Suppressor macrophage treated with lipopolysaccharide for 1 hour (primary cell): ENCODE measurements around the gene SEPTIN5.
"Not testable (repeated sequence)": the region's sequence is repeated elsewhere in the genome, so short reads cannot be mapped to it uniquely, and the experiment has no call there.

Experiments
- DNase-seq, 3 donors: peaks; one replicate each; pipeline ENCODE4 v3.0.0-alpha.2; 2020 to 2022

SEPTIN5 gene

DNA sequence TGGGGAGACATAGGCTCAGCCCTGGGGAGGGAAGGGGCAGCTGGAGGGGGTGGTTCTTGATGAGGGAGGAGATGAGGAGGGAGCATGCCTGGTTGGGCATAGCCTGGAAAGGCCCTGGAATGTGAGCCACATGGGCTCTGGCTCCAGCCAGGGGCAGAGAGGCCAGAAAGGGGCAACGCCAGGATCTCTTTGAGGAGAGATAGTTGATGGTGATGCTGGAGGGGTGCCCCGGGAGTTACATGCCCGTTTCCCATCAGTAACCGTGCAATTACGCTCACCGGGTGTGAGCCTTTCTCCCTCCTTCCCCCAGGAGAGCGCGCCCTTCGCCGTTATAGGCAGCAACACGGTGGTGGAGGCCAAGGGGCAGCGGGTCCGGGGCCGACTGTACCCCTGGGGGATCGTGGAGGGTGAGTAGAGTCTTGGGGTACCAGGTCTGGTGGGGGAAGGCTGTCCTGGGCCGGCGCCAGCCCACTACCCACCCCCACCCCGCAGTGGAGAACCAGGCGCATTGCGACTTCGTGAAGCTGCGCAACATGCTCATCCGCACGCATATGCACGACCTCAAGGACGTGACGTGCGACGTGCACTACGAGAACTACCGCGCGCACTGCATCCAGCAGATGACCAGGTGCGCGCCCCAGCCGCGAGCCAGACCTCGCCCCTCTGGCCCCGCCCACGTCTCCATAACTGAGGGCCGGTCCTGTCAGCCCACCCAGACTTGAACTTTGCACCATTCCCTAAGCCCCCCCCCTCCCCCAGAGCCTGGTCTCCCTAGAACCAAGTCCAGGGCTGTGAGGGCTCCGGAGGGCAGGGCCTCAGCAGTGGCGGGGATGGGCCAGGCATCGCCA, 7.3 kb downstream of the SEPTIN5 start:
- no peak for DNase-seq

DNA sequence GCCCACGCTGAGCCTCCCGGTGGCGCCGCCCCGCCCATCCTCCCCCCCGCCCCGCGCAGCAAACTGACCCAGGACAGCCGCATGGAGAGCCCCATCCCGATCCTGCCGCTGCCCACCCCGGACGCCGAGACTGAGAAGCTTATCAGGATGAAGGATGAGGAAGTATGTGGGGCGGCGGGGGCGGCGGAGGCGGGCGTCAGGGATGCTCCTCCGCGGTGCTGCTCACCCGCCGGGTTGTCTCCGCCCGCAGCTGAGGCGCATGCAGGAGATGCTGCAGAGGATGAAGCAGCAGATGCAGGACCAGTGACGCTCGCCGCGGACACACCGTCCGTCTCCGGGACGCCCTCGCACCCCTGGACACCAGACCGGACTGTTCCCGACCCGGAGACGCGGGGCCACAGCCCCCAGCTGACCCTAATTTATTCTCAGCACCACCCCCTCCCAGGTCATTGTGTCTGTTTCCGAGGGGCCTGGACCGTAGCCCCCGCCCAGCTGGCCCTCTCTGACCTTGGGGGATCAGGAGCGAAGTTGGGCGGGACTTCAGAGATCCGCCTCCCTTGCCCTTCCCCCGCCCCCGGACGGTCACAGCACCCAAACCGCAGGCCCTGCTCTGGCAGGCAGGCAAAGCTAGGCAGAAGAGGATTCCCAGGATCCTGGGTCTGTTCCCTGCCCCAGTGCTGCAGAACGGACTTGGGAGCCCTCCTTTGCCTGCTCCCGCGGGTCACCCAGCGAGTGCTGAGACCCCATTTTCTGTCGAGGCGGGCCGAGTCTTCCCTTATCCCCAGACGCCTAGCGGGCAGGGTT, 8.1 kb downstream of the SEPTIN5 start:
- DNase-seq: no peak

DNA sequence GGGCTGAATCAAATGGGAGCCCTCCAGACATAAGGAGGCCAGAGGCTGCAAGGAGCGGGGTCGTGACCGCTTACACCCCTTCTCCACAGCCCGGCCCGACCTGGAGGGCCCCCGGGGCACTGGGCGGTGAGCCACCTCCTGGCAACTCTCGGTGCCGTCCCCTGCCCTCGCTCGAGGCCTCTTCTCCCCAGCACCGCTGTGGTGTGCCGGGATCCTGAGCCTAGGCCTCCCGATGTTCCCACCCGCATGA, 8.6 kb downstream of the SEPTIN5 start:
- DNase-seq: no peak

DNA sequence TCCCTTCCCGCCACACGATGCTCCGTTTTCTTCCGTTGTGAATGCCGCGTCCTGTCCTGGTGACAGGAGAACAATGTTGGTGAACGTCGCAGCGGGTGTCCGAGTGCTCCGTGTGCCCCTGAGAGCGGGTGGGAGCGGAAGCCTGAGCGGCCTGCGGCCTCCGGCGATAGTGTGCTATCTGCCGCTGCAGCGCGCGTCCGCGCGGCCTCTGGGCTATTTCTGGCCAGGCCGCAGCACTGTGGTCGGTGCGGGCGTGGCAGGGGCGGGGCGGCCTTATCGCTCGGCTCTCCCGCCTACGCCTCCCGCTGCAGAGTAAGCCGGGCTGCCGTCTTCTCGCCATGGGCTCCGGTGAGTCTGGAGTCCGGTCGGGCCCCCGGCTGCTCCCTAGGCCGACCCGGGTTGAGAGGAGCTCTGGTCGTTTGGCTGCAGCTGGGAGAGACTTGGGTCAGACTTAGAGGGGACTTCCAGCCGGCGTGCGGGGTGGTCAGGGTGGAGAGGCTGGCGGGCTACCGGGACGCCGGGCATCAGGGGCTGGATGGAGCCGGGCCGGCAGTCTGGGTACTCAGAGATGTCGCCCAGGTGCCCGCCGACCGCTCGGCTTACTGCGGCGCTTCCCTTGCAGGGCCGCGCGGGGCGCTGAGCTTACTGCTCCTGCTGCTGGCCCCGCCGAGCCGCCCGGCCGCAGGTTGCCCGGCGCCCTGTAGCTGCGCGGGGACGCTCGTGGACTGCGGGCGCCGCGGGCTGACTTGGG, 9.1 kb downstream of the SEPTIN5 start, which contains the start of gene GP1BB:
GP1BB (plus strand) TSS at position 308 of the 751 bp plus-strand sequence; CDS start at position 339, 31 bp downstream.
- peak; percentile 35 to 70 (median 47) for DNase-seq

DNA sequence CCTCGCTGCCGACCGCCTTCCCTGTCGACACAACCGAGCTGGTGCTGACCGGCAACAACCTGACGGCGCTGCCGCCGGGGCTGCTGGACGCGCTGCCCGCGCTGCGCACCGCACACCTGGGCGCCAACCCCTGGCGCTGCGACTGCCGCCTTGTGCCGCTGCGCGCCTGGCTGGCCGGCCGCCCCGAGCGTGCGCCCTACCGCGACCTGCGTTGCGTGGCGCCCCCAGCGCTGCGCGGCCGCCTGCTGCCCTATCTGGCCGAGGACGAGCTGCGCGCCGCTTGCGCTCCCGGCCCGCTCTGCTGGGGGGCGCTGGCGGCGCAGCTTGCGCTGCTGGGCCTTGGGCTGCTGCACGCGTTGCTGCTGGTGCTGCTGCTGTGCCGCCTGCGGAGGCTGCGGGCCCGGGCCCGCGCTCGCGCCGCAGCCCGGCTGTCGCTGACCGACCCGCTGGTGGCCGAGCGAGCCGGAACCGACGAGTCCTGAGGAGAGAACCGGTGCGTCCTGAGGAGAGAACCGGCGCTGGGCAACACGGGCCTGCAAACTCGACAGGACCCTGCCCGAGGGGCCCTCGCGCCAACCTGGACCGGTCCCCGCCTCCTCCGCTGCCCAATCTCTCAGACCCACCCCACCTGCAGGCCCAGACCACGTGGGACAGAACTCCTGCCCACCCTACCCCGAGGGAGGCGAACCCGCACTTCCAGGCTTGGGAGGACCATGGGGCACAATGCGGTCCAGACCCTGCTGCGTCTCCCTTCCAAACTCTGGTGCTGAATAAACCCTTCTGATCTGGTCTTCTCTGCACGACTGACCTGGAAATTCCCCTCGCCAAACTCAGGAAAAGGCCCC, 9.9 kb downstream of the SEPTIN5 start:
- peak; percentile 34 to 72 (median 51) for DNase-seq

DNA sequence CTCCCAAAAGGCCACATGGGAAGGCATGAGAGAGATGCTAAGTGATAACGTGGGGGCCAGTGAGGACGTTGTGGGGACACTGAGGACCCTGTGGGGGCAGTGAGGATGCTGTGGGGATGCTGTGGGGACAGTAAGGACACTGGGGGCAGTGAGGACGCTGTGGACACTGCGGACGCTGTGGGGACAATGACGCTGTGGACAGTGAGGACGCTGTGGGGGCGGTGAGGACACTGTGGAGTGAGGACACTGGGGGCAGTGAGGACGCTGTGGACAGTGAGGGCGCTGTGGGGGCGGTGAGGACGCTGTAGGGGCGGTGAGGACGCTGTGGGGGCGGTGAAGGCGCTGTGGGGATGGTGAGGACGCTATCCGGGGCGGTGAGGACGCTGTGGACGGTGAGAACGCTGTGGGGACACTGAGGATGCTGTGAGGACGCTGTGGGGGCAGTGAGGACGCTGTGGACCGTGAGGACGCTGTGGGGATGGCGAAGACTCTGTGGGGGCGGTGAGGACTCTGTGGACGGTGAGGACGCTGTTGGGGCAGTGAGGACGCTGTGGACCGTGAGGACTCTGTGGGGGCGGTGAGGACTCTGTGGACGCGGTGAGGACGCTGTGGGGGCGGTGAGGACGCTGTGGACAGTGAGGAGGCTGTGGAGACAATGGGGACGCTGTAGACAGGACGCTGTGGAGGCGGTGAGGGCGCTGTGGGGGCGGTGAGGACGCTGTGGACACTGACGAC, 10.8 kb downstream of the SEPTIN5 start:
- DNase-seq: no peak

DNA sequence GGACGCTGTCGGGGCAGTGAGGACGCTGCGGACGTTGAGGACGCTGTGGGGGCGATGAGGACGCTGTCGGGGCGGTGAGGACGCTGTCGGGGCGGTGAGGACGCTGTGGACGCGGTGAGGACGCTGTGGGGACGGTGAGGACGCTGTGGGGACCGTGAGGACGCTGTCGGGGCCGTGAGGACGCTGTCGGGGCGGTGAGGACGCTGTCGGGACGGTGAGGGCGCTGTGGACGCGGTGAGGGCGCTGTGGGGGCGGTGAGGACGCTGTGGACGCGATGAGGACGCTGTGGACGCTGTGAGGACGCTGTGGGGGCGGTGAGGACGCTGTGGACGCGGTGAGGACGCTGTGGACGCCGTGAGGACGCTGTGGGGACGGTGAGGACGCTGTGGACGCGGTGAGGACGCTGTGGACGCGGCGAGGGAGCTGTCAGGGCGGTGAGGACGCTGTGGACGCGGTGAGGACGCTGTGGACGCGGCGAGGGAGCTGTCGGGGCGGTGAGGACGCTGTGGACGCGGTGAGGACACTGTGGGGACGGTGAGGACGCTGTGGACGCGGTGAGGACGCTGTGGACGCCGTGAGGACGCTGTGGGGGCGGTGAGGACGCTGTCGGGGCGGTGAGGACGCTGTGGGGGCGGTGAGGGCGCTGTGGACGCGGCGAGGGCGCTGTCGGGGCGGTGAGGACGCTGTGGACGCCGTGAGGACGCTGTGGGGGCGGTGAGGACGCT, 11.9 kb downstream of the SEPTIN5 start:
- not testable (repeated sequence) for DNase-seq

DNA sequence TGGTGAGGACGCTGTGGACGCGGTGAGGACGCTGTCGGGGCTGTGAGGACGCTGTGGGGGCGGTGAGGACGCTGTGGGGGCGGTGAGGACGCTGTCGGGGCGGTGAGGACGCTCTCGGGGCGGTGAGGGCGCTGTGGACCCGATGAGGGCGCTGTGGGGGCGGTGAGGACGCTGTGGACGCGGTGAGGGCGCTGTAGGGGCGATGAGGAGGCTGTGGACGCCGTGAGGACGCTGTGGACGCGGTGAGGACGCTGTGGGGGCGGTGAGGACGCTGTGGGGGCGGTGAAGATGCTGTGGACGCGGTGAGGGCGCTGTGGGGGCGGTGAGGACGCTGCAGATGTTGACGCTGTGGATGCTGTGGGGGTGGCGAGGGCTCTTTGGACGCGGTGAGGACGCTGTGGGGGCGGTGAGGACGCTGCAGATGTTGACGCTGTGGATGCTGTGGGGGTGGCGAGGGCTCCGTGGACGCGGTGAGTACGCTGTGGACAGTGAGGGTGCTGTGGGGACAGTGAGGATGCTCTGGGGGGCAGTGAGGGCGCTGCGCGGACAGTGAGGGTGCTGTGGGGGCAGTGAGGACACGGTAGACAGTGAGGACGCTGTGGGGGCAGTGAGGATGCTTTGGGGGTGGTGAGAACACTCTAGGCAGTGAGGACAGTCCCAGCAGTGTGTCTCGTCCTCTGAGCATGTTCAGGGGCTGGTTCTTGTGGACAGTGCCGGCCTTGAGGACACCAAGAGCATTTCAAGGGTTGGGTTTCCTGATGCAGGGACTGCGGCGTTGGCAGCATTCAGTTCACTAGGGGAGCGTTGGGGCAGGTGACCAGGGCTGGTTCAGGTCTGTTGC, 13.2 kb downstream of the SEPTIN5 start:
- DNase-seq: no peak

DNA sequence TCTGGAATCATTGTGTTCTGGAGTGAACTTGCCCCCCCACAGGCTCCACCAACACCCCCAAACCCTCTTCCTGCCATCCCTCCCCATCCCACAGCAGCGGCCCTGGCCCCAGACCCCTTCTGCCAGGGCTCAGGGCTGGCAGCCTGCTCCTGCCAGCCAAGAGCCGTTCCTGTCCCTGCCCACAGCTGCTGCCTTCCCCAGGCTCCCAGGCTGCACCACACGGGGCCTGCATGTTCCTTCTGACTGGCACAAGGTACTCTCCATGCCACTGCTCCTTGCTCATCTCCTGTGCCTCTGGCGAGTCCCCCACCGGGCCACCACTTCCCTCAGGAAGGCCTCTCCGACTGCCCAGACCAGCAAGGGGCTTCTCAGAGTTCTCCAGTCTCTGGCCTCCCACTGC, 14.0 kb downstream of the SEPTIN5 start:
- DNase-seq: no peak

DNA sequence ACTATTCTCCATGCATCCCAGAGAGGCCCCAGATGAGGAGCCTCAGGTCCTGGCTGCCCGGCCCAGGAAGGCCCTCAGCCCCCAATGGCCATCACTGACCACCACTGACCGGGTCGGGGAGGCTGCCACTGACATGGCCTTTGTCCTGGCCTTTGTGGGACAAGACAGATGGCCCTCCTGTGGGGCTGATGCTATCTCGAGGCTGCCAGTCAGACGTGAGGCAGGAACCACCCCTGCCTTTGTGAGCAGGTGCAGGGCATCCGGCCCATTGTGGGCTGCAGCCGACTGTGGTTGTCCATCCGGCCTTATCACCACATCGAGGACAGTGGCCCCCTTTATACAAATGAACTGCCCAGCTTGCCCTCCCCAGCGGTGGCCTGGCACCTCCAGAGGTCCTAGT, 14.5 kb downstream of the SEPTIN5 start:
- no peak for DNase-seq

DNA sequence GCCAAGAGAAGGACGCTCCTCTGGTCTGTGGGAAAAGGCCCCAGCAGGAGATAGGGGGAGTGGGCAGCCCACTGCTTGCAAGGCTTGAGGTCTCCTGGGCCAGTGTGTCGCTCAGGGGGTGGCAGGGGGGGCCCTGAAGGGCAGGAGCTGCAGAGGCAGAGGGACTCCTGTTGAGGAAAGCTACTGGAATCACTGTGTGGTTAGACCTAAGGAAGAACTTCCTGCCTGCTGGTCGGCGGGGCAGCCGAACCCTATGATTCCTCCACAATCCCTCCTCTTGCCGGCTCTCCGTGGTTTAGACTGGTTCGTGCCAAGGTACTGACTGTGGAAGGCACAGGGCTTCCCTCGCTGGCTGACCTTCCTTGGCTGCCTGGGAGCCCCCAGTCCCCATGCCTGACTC, 15.2 kb downstream of the SEPTIN5 start:
- no peak for DNase-seq

DNA sequence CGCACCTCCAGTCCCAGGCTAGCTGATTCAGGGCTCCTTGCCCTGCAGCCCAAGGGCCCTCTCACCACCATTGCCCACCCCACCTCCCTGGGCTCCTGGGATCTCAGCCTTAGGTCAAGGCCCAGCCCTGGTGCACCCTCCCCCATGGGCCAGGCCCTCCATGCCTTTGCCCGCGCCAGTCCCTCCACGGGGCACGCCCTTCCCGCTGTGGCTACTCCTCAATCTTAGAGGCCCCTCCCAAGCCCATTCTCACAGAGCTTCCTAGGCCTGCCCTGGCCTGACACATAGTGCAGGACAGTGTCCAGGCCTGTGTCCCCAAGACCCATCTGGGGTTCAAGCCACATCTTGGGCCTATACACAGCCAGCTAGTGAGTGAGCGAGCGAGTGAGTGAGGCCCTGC, 15.9 kb downstream of the SEPTIN5 start:
- DNase-seq: no peak

DNA sequence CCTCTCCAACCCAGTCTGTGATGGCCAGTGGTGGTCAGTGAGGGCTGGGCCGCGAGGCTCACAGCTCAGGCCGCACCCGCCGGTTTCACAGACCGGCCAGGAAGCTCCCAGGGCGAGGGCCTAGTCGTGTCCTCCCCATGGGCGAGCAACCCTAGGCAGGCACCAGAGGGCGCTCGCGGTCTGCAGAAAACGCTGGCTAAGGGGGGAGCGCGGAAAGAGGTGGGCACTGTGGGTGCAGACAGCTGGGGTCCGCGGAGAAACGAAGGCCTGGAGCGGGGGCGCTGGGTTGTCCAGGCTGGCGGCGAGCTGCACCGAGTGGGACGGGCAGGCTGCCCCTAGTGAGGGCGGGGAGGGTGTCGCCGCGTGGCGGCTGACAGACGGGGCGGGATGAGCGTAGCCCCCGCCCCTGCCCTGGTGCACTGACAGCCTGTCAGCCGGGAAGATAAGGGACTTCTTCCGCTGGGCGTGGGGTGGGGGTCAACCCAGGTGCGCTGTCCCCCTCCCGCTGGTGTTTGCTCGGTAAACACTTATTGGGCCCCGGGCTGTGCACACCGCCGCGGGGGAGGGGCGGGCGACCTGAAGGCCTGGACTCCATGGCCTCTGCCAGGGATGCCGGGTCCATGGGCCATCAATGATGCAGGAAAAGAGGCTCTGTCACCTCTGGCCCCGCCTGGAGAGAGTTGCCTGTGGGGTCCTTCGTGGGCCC, 16.5 kb downstream of the SEPTIN5 start:
- peak; percentile 83 to 93 (median 88) for DNase-seq

DNA sequence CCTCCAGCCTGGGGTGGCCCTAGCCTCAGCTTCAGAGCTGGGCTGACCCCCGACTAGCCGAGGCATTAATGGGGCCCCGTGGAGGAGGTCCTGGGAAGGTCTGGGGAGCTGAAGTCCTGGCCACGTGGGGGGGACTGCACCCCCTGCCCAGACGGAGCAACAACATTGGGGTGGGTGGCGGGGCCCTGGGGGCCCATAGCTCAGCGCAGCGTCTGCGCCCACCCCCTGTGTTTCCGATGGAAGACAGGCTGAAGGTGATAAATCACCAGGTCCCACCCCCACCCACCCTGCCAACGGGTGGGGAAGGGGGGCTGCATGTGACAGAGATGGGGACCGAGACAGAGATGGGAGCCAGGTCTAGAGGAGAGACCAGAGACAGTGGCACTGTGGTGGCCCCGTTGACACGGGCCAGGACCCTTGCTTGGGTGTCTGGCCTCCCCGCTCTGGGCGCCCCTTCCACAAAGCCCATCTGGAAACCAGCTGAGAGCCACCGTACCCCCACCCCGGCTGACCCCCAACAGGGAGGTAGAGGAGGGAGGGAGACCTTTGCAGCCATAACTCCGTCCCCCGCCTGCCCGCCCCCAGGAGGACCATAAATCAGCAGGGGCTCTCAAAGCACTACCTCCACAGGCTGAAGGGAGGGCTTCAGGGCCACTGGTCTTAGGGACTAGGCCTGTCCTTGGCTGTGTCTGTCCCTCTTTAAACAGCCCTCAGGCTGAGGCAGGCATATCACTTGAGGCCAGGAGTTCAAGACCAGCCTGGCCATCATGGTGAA, 17.2 kb downstream of the SEPTIN5 start:
- no peak for DNase-seq

DNA sequence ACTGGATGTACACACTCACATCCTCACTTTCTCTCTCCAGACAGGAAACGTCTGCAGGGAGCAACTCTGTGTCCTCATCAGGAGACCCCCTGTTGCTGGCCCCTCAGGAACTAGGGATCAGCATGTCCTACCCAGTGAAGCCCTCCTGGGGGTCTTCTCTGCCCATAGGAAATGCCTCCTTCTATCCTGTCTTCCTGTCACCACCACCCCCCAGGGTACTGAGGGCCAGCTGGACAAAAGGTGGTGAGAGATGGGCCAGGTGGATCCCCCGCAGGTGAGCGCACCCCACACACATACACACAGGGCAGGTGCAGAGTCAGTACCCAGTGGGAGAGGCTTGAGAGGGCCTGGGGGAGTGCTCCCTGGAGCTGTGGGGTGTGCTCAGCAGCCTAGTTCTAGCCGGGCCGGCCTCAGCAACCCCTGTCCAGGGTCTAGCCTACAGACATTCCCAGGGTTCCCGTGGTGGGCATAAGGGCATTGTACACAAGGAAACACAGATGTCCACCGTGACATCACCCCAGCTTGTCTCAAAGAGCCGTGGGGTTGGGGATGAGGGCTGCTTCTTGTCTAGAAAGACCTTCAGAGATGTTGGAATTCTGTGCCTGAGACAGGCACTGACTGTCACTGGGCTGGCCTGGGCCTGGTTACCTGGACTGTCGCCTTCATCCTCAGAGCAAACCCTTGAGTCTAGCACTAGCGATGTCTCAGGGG, 18.3 kb downstream of the SEPTIN5 start:
- no peak for DNase-seq

DNA sequence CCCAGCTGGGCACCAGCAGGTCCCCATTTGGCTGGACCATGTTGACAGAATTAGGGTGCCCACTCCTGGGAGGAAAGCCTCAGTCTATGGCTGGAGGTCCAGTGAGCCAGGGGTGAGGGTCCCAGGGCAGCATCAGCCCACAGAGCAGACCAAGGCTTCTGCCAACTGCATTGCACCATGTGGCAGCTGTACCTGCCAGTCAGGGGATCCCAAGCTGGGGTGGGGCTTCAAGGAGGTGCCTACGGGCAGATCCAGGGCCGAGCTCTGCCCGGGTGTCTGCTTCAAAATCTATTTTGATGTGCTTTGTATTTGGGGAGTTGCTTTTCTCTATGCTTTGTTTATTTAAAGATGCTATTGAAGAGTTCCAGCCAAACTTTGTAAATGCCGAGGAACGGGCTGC, 19.5 kb downstream of the SEPTIN5 start:
- no peak for DNase-seq

DNA sequence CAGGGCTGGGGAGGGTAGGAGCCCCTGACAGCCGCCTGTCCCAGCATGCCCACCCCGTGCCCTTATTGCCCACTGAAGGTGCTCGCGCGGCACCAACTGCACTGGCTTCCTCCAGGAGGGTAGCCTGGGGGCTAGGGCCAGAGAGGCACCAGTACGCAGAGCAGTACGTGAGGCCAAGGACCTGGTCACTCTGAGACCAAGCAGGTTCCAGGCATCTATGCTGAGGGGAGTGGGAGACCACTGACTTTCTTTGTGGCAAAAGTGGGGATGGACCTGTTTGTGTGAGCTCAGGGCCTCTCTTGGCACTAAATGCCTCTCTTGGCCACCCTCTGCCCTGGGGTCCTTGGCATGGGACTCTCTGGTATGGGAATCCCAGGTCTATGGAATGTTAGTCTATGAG, 19.9 kb downstream of the SEPTIN5 start:
- DNase-seq: no peak

DNA sequence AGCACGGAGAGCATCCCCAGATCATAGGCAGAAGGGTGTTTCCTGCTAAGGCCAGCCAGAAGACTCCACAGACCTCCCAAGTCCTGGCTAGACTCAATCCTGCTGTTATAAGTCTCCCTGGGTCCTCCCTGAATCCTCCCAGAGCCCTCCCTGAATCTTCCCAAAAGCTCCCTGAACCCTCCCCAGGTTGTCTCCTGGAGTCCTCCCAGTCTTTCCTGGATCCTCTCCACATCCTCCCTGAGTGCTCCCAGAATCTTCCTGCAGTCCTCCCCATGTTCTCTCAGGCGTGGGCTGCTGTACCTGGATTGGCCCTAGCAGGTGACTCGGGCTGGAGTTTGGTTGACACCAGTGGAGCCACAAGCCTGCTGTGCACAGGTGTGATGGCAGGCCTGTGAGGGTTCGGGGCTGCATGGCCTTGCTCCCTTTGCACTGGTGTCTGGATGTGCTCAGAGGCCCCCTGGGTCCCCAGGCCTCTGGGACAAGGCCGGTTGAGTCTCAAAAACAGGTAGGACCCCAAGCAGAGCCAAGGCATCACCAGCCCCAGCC, 20.6 kb downstream of the SEPTIN5 start:
- DNase-seq: no peak
